ENCODE data around the gene CARD9. TPM values are rescaled to one million over a fixed set of nuclear protein-coding genes. Genes with fewer than 3 reads are reported as not detected.

The CARD9 gene
- total RNA-seq, 1 donor from 2014 or later = 1.2 TPM

DNA sequence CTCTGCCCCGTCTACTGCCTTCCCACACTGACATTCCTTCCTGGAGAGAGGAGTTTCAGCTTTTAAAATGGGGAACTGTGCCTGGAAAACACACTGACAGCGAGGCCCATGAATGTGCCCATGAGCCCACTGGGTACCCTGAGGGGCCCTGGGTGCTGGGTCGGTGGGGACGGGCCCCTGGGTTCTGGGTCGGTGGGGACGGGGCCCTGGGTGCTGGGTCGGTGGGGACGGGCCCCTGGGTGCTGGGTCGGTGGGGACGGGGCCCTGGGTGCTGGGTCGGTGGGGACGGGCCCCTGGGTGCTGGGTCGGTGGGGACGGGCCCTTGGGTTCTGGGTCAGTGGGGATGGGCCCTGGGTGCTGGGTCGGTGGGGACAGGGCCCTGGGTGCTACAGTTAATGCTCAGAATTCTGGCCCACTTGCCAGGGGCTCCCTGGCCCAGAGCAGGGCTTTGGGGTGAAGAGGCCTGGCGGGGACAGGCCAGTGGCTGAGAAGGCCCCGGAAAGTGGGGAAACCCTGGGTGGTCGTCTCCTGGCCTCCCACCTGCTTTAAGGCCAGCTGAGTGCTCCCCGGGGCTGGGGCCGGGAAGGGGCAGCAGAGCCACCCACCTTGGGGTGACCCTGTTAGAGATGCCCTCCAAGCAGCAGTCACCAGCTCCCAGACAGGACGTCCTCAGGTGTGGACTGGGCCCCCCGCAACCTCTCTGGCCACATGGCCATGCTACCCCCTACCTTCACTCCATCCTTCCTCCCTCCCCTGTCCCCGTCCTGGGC lies 43.6 kb downstream of the CARD9 start:
- no peak for DNase-seq
- H3K36me3 ChIP-seq = peaks cover 4% of the 10 kb centered on the region
- H3K27ac ChIP-seq (replicated peaks) = peak overlapping the region; percentile 81
- TF ChIP-seq, protein P1, sequence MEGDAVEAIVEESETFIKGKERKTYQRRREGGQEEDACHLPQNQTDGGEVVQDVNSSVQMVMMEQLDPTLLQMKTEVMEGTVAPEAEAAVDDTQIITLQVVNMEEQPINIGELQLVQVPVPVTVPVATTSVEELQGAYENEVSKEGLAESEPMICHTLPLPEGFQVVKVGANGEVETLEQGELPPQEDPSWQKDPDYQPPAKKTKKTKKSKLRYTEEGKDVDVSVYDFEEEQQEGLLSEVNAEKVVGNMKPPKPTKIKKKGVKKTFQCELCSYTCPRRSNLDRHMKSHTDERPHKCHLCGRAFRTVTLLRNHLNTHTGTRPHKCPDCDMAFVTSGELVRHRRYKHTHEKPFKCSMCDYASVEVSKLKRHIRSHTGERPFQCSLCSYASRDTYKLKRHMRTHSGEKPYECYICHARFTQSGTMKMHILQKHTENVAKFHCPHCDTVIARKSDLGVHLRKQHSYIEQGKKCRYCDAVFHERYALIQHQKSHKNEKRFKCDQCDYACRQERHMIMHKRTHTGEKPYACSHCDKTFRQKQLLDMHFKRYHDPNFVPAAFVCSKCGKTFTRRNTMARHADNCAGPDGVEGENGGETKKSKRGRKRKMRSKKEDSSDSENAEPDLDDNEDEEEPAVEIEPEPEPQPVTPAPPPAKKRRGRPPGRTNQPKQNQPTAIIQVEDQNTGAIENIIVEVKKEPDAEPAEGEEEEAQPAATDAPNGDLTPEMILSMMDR (IDR thresholded peaks at IDR 0.05; ENCODE audit: borderline replicate concordance) = no peak
- intact Hi-C loops (cut with micrococcal nuclease) = no loop called here
- no peaks in the 10 kb centered on the region for H3K9me3 ChIP-seq (replicated peaks)
- H3K4me3 ChIP-seq = peak overlapping the region; percentile 87
- peaks cover 53% of the 10 kb centered on the region for H3K4me1 ChIP-seq
- no peaks in the 10 kb centered on the region for H3K27me3 ChIP-seq (ENCODE audit: low read depth)

DNA sequence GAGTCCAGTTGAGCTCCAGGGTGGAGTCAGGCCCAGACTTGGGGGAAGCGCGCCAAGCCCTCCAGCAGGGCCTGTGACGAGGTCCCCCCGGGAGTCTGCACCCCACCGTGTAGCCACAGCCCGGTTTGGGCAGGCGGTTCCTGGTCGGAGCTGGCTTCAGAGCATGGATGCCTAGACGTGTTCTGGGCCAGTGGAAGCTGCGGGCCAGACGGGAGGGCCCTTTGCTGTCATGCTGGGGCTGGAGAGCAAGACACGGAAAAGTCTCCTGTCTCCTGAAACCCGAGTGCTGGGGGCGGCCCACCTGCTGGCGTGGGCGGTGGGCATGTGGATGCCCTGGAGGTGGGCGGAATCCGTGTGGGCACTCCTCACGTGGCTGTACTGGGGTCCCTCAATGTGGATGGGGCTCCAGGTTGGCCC lies 44.2 kb downstream of the CARD9 start:
- H3K36me3 ChIP-seq = peaks cover under 1% of the 10 kb centered on the region
- H3K4me3 ChIP-seq = peak overlapping the region; percentile 87
- TF ChIP-seq, protein P1 (IDR thresholded peaks at IDR 0.05; ENCODE audit: borderline replicate concordance) = no peak
- intact Hi-C loops (cut with micrococcal nuclease) = no loop called here
- no peak for DNase-seq
- H3K4me1 ChIP-seq = peaks cover 59% of the 10 kb centered on the region
- no peaks in the 10 kb centered on the region for H3K27me3 ChIP-seq (ENCODE audit: low read depth)
- H3K9me3 ChIP-seq (replicated peaks) = no peaks in the 10 kb centered on the region
- H3K27ac ChIP-seq (replicated peaks) = peak overlapping the region; percentile 81

DNA sequence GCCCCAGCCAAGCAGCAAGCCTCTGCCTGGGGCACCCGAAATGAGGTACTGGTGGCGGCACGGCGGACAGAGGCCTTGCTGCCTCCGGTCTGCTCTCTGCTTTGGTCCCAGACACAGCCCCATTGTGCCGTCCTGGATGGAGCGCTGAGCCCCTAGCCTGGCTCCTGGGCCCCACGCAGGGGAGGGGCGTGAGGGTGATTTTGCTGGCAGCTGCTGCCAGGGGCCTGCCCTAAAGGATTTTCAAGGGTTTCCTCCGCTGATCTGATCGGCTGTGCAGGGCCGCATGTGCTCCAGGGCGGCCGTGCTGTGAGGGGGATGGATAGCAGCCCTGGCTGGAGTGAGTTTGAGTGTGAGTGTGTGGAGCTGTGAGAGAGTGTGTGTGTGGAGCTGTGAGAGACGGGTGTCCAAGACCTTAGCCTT lies 44.8 kb downstream of the CARD9 start:
- intact Hi-C loops (cut with micrococcal nuclease) = no loop called here
- Histone ChIP-seq H3K27me3 (ENCODE audit: low read depth) (no peaks in the 10 kb centered on the region), H3K9me3 (replicated peaks) (no peaks in the 10 kb centered on the region), H3K4me1 (peaks cover 62% of the 10 kb centered on the region), H3K36me3 (no peaks in the 10 kb centered on the region), H3K4me3 (peak overlapping the region; percentile 87), H3K27ac (replicated peaks) (peak overlapping the region; percentile 81)
- TF ChIP-seq, protein P1 (IDR thresholded peaks at IDR 0.05; ENCODE audit: borderline replicate concordance) = no peak
- no peak for DNase-seq

DNA sequence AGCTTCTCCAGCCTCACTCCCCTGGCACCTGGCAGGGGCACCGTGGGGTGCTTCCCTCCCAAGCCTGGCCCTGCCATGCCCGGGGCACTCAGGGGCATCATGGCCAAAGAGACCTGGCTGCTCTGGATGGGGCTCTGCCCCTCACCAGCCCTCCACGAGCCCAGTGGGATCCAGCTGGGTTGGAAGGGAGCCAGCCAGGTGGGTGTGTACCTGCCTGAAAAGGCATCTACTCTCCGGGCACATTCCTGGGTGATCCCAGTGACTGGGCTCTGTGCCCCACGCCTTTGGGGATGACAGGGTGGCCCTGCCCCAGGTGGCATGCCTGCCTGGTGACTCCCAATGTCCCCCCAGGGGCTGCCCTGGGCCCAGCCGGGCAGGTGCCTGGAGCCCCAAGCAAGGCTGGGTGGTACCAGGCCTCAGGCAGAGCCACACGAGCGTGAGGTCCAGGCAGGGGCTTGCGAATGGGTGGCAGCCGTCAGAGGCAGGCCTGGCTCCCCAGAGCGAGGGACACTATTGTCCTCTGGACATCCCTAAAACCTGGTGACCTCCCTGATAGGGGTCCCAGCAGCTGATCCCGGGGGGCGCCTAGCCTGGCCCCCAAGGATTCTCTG lies 45.4 kb downstream of the CARD9 start:
- Histone ChIP-seq H3K4me3 (peak overlapping the region; percentile 87), H3K36me3 (no peaks in the 10 kb centered on the region), H3K27me3 (ENCODE audit: low read depth) (no peaks in the 10 kb centered on the region), H3K9me3 (replicated peaks) (no peaks in the 10 kb centered on the region), H3K4me1 (peaks cover 62% of the 10 kb centered on the region), H3K27ac (replicated peaks) (peak overlapping the region; percentile 81)
- TF ChIP-seq, protein P1 (IDR thresholded peaks at IDR 0.05; ENCODE audit: borderline replicate concordance) = no peak
- no peak for DNase-seq
- intact Hi-C loops (cut with micrococcal nuclease) = no loop called here

DNA sequence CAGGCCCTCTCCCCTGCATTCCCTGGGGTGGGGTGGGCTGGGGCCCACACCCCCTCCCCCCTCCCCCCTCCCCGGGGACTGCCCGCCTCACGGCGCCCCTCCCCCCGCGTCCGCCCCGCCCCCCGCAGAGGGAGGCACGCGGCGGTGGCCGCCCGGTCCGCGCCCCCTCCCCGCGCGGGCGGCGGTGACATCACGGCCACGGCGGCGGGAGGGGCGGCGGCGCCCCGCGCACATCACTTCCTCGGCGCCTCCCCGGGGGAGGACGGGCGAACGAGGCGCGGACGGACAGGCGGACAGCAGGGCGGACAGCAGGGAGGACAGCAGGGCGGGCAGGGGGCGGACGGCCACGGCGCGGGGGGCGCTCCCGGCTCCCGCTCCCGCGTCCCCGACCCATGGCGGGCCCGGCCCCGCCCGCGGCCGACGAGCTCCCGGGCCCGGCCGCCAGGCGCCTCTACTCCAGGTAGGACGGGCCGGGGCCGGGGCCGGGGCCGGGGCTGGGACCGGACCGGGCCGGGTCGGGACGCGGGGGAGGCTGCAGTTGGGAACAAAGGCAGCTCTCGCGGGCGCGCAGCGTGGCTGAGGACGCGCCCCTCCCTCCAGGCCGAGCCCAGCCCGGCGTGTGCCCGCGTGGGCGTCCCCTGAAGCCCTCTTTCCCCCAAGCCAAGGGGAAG lies 46.0 kb downstream of the CARD9 start, which contains the start of gene GPSM1:
TSS of gene GPSM1 (plus strand) at position 236 of the 671 bp plus-strand sequence. CDS start at position 393, 157 bp downstream.
- H3K9me3 ChIP-seq (replicated peaks) = no peaks in the 10 kb centered on the region
- TF ChIP-seq, protein P1 (IDR thresholded peaks at IDR 0.05; ENCODE audit: borderline replicate concordance) = no peak
- DNase-seq = peak; percentile 70
- peaks cover 62% of the 10 kb centered on the region for H3K4me1 ChIP-seq
- H3K36me3 ChIP-seq = no peaks in the 10 kb centered on the region
- H3K27ac ChIP-seq (replicated peaks) = peak within 1 kb of the TSS; percentile 81
- peak within 1 kb of the TSS; percentile 87 for H3K4me3 ChIP-seq
- H3K27me3 ChIP-seq (ENCODE audit: low read depth) = no peaks in the 10 kb centered on the region
- intact Hi-C loops (cut with micrococcal nuclease) = no loop called here

All from left ventricle myocardium inferior (tissue), 1 donor.